Hematopoietic multipotent progenitor cell treated with erythropoietin and hydrocortisone succinate and interleukin-3 and kit ligand, for 4 days (in vitro differentiated cells): Measurements from ENCODE around the gene CABP2.
"Not testable (repeated sequence)": the region's sequence is repeated elsewhere in the genome, so short reads cannot be mapped to it uniquely, and the experiment has no call there.

Experiments
- DNase-seq: peaks from one replicate; pipeline ENCODE4 v3.0.0-alpha.2; 2015

CABP2 gene

DNA sequence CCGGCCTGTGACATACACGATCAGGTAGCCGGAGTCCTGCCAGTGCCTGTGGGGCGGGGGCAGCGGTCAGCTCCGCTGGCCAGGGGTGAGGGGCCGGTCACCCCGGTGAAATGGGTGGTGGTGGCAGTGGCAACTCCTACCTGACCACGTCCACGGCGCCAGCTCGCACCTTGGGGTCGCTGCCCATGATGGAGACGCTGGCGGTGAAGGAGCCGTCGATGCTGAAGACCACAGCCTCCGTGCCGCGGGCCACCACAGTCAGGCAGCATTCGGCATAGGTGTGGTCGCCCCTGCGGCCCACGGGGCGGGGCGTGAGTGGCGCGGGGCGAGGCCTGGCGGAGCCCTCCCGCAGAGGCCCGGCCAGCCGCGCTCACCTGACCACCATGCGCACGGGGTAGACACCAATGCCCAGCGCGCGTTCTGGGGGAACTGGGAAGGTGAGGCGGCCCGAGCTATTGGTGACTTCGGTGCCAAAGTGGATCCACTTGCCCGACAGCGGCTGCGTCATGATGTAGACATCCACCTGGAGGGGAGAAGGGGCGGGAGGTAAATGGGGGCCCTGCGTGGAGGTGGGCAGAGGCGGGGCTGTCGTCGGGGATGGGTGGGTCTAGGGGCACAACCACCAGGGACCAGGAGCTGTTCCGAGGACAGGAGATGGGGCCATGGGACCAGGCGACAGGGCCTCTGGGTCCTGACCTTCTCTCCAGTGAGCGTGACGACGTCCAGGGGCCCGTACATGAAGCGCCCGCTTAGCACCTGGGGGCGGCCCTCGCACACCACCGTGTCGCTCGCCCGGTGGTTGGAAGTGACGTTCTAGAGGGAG is 29.5 kb downstream of the CABP2 start:
- no peak for DNase-seq

GRCh38 chr11:67492801-67493547 is 30.3 kb downstream of the CABP2 start:
- DNase-seq: no peak

- DNase-seq: no peak
These were observed 31.0 kb downstream of the CABP2 start for GRCh38 chr11:67492069-67492727.

- DNase-seq: no peak
These were observed 31.8 kb downstream of the CABP2 start for GRCh38 chr11:67491276-67492068.

GRCh38 chr11:67490727-67491065 is 32.5 kb downstream of the CABP2 start:
- DNase-seq: no peak

DNA sequence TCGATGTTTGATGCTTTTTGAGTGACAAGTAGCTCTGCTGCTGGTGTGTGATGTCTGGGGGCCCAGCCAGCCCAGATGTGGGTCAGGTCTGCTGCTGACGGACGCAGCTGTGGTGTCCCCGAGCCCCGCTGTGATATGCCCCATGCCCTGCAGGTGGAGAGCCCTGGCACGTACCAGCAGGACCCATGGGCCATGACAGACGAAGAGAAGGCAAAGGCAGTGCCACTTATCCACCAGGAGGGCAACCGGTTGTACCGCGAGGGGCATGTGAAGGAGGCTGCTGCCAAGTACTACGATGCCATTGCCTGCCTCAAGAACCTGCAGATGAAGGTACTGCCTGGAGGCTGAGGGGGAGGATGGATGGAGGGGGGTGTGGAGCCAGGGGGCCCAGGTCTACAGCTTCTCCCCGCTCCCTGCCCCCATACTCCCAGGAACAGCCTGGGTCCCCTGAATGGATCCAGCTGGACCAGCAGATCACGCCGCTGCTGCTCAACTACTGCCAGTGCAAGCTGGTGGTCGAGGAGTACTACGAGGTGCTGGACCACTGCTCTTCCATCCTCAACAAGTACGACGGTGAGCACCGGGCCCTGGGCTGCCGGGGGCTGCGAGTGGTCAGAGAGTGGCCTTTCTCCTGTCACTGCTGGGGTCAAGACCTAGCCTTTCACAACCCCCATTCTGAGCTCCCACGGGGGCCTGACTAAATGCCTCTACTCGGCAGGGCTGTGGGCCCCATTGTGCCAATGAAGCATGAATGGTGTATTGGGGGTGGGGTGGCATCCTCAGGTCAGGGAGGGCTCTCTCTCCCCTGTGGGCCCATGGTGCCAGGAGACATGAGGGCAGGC is 33.1 kb downstream of the CABP2 start:
- DNase-seq: no peak

DNA sequence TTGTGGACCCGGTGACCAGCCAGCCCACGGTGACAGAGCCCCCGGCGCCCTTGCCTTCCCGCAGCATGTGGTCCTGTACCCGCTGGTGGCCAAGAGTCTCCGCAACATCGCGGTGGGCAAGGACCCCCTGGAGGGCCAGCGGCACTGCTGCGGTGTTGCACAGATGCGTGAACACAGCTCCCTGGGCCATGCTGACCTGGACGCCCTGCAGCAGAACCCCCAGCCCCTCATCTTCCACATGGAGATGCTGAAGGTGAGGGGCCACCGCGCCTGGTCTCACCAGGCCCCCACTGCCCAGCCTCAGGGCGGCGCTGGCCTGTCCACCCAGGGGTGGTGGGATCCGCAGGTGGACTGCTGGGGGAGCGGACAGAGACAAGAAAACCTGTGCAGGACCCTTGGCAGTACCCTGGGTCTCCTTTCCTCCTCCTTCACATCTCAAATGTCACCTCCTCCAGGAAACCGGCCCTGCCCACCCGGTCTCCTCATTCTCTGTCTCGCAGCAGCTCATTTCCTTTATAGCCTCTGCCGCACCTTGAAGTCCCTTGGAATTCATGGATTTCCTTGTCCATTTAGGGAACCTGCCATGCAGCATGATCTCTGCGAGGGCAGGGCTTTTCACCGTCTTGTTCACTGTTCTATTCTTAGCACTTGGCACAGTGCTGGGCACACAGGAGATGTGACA is 33.9 kb downstream of the CABP2 start:
- DNase-seq: no peak

DNA sequence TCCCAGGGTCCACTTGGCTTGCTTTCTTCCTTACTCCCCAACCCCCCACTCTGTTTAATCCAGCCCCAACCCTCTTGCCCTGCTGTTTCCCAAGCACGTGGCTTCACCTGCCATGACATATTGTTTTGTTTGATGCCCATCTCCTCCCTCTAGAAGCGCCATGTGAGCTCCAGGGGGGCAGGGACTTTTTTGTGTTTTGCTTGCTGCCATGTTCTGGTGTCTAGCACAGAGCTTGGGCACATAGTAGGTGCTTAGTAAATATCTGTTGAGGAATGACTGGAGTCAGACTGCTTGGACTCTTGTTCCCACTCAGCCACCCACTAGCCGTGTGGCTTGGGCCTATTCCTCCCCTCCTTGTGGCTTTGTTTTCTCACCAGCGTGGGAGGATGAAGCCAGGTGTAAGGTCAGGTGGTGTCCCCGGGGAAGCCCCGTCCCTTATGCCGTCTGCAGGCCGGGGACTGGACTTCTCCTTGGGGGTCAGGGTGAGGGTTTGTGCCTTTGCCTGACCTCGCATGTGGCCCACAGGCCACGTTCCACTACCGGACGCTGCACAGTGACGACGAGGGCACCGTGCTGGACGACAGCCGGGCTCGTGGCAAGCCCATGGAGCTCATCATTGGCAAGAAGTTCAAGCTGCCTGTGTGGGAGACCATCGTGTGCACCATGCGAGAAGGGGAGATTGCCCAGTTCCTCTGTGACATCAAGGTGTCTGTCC is 36.6 kb downstream of the CABP2 start:
- no peak for DNase-seq

DNA sequence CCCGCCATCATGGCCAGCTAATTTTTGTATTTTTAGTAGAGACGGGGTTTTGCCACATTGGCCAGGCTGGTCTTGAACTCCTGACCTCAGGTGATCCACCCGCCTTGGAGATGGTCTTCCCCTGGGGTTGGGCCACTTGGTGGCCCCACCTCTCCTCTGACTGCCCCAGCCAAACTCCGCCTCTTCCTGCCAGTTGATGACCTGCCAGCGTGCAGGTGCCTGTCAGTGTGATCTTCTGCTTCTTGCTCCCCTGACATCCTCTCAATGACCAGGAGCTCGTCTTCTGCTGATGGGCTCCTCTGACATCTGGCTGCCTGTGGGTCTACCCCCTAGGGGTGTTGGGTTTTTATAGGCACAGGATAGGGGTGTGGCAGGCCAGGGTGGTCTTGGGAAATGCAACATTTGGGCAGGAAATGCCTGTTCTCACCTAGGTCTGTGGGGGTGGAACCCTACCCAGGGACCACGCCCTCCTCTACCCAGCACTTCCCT is 37.3 kb downstream of the CABP2 start:
- not testable (repeated sequence) for DNase-seq

- DNase-seq: peak; percentile 85
These were observed 38.4 kb downstream of the CABP2 start for GRCh38 chr11:67484847-67485311.

- peak; percentile 39 for DNase-seq
These were observed 39.2 kb downstream of the CABP2 start for GRCh38 chr11:67483831-67484665.

- DNase-seq: peak; percentile 99
These were observed 40.1 kb downstream of the CABP2 start, which contains the start of gene AIP for GRCh38 chr11:67482827-67483798. Gene AIP (plus strand): TSS chr11:67483026. CDS start chr11:67483159, 133 bp downstream.

GRCh38 chr11:67482275-67482826 is 40.9 kb downstream of the CABP2 start:
- no peak for DNase-seq

DNA sequence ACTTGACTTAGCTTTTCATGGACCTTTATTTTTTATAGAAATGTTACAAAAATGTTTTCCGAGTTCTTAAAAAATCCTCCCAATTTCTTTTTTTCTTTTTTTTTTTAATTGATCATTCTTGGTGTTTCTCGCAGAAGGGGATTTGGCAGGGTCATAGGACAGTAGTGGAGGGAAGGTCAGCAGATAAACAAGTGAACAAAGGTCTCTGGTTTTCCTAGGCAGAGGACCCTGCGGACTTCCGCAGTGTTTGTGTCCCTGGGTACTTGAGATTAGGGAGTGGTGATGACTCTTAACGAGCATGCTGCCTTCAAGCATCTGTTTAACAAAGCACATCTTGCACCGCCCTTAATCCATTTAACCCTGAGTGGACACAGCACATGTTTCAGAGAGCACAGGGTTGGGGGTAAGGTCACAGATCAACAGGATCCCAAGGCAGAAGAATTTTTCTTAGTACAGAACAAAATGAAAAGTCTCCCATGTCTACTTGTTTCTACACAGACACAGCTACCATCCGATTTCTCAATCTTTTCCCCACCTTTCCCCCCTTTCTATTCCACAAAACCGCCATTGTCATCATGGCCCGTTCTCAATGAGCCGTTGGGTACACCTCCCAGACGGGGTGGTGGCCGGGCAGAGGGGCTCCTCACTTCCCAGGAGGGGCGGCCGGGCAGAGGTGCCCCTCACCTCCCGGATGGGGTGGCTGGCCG is 45.7 kb downstream of the CABP2 start:
- not testable (repeated sequence) for DNase-seq

DNA sequence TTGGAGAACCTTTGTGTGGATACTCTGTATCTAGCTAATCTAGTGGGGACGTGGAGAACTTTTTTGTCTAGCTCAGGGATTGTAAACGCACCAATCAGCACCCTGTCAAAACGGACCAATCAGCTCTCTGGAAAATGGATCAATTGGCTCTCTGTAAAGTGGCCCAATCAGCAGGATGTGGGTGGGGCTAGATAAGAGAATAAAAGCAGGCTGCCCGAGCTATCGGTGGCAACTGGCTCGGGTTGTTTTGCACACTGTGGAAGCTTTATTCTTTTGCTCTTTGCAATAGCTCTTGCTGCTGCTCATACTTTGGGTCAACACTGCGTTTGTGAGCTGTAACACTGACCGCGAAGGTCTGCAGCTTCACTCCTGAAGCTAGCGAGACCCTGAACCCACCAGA is 46.6 kb downstream of the CABP2 start:
- not testable (repeated sequence) for DNase-seq

DNA sequence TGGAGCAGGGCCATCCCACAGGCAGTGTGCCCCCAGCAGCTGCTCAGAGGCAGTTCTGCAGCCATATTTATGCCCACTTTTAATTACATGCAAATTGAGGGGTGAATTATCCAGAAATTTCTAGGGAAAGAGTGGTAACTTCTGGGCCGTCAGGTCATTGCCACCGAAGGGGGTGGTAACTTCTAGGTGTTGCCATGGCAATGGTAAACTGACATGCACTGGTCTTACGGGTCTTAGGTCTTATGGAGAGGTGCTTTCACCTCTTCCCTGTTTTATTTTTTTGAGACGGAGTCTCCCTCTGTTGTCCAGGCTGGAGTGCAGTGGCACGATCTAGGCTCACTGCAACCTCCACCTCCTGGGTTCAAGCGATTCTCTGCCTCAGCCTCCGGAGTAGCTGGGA is 50.4 kb downstream of the CABP2 start:
- DNase-seq: no peak
